ENCODE measurements around the gene KRTAP20-3.

The KRTAP20-3 gene

DNA sequence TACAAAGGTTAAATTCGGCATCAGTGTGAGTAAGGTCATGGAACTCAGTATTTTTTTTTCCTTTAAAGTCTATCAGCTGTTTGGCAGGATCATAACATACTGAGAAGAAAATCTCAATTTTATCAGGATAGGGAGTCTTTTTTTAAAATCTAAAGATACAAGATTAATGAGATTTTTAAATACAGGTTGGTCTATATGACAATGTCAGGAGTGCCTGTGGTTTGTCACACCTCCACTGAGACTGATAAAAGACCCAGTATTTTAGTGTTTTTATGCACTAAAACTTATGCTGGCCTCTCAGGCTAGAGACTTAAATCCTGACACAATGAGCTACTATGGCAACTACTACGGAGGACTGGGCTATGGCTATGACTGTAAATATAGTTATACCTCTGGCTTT, at the start of gene KRTAP20-3:
Gene KRTAP20-3, plus strand, starts transcription at position 301 of the 400 bp plus-strand sequence.
- DNase-seq (ENCODE audit: low read depth in 1 of 2, low spot score in 1 of 2) = no peak

DNA sequence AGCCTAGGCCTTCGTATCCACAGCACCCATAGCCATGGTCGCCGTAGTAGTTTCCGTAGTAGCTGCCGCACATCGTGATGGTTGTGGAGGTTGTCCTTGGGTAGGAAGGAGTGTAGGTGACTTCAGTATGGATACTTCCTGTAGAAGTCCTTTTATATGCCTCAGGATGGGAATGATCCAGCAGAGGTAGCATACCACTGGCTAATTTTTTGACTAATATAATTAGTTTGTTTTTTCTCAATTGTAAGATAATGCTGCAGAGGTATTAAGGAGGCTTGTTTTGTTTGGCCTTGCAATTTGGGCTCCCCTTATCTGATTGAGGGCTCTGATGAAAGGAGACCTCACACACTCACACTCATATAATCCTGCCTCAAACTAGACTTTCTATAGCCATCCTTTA, 43.9 kb upstream of the KRTAP20-3 start, which contains the start of gene KRTAP6-2:
Gene KRTAP6-2, minus strand, starts transcription at position 101 of the 400 bp plus-strand sequence. Its CDS starts 28 bp downstream, at position 73.
- DNase-seq (ENCODE audit: low read depth in 1 of 2, low spot score in 1 of 2) = no peak

DNA sequence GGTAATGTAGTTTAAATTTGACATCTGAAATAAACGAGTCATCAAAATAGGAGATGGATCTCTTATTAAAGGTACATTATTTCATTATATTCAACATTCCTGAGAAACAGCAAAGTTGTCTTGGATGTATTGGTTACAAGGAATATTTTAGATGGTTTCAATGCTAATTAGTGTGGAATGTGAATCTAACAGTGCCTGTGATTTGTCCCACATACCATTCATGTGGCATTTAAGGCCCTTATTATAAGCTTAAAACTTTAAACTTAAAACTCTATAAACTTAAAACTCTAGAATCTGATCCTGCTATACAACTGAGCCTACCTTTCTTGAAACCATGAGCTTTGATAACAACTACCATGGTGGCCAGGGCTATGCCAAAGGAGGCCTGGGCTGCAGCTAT, 41.9 kb upstream of the KRTAP20-3 start, which contains the start of gene KRTAP22-1:
Gene KRTAP22-1, plus strand, starts transcription at position 301 of the 400 bp plus-strand sequence.
- DNase-seq (ENCODE audit: low read depth in 1 of 2, low spot score in 1 of 2) = no peak

GRCh38 chr21:30605968-30606367, 36.7 kb upstream of the KRTAP20-3 start:
- DNase-seq (ENCODE audit: low read depth in 1 of 2, low spot score in 1 of 2) = no peak

DNA sequence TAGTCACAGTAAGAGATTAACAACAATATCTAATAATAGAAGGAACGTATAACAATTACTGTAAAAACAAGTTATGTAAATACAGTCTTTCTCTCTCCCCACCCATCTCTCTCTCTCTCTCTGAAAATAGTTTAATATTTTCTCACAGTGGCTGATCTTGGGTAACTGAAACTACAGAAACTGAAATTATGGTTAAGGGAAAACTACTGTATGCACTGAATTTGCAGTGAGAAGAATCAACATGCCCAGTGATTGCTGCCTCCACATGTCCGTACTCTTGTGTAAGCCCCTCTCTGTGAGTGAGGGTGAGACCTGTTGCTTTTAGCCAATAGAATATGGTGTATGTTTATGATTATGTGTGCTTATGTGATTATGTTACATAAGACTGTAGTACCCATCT, 30.5 kb upstream of the KRTAP20-3 start:
- no peak for DNase-seq (ENCODE audit: low read depth in 1 of 2, low spot score in 1 of 2)

DNA sequence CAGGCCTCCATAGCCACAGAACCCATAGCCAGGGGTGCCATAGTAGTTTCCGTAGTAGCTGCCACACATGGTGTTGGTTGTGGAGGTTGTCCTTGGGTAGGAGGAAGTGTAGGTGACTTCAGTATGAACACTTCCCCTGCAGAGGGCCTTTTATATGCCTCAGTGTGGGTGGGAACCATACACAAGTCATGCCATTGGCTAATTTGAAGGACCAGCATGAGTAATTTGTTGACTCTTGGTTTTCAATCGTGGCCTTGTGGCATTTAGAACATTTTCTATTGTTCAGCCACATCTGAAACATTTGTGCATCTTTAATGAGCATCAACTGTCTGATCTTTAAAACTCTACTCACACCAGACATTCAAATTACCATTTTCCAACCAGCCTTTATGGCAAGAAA, 28.8 kb upstream of the KRTAP20-3 start, which contains the start of gene KRTAP6-1:
Gene KRTAP6-1, minus strand, starts transcription at position 95 of the 400 bp plus-strand sequence. Its CDS starts 26 bp downstream, at position 69.
- DNase-seq (ENCODE audit: low read depth in 1 of 2, low spot score in 1 of 2) = no peak

DNA sequence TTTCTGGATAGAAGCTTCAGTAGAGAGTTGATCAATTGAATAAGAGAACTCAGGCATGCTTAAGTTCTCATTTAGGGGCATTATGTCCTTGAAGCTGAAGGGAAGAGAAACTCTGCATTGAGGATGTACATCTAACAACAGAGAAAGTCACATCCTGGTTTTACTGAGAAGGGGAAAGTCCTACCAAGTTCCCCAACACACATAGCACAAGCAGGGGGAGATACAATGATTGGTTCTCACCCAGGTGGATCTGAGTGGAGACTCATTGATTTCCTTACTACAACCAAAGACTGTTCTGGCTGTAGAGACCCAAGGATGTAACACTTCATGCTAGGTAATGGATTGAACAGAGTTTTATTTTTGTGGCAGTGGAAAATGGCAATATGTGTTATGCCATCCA, 27.5 kb upstream of the KRTAP20-3 start:
- DNase-seq (ENCODE audit: low read depth in 1 of 2, low spot score in 1 of 2) = no peak

GRCh38 chr21:30616125-30616524, 26.5 kb upstream of the KRTAP20-3 start, which contains the start of gene KRTAP20-1:
Gene KRTAP20-1 (plus strand): TSS chr21:30616425. CDS start chr21:30616455, 30 bp downstream.
- DNase-seq (ENCODE audit: low read depth in 1 of 2, low spot score in 1 of 2) = no peak

DNA sequence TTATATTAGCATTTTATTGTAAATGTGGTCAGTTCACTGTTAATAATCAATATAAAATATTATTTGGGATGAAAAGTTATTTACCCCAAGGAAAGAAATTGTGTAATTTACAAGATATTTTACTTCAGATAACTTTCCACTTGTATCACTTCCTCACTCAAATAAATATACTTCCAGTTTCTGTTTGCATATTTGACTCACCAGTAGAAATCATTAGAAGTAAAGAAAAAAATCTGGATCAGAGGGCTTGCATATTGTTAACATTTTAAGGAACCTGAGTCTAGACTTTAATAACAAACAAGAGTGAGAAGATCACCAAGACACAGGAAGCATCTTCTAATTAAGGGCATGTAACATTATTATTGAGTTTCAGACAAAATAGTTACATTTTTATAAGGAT, 22.6 kb upstream of the KRTAP20-3 start:
- no peak for DNase-seq (ENCODE audit: low read depth in 1 of 2, low spot score in 1 of 2)

GRCh38 chr21:30620522-30620921, 22.1 kb upstream of the KRTAP20-3 start, which contains the start of gene KRTAP20-4:
Gene KRTAP20-4 (plus strand): TSS chr21:30620627.
- DNase-seq (ENCODE audit: low read depth in 1 of 2, low spot score in 1 of 2) = no peak

- DNase-seq (ENCODE audit: low read depth in 1 of 2, low spot score in 1 of 2) = no peak
Measured at GRCh38 chr21:30623362-30623761, 19.3 kb upstream of the KRTAP20-3 start.

DNA sequence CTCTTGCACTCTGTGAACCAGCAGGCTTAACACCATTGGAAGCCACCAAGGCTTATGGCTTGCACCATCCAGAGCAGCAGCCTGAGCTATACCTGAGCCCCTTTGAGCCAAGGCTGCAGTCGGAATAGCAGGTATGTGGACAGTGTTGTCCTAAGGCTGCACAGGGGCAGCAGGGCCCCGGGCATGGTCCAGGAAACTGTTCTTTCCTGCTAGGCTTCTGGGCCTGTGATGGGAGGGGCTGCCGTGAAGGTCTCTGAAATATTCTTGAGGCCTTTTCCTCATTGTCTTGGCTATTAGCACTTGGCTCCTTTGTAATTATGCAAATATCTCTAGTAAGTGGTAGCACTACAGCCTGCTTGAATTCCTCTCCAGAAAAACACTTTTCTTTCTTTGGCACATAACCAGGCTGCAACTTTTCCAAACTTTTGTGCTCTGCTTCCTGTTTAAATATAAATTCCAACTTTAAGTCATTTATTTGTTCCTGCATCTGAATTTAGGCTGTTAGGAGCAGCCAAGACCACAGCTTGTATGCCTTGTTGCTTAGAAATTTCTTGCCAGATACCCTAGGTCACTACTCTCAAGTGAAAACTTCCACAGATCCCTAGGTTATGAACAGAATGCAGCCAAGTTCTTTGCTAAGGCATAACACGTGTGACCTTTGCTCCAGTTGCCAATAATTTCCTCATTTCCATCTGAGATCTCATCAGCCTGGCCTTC, 17.1 kb upstream of the KRTAP20-3 start:
- DNase-seq (ENCODE audit: low read depth in 1 of 2, low spot score in 1 of 2) = no peak

- DNase-seq (ENCODE audit: low read depth in 1 of 2, low spot score in 1 of 2) = no peak
Measured at GRCh38 chr21:30628109-30628508, 14.6 kb upstream of the KRTAP20-3 start.

DNA sequence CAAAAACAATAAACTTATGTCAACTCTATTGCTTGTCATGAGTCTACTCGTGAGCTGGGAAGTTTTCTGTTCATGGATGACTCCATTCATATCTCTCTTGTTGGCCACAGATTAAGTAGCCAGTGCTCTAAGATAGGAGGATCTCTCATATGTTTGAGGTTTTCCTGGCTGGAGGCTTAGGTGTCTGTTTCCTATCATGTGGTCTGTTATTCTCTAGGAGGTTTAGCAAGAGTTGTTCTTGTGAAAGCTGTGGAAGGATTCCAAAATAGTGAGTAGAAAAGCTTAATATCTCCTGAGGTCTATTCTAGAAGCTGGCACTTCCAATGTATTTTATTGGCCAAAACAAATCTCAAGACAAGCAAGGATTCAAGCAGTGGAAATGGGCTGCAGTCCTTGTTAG, 13.5 kb upstream of the KRTAP20-3 start:
- DNase-seq (ENCODE audit: low read depth in 1 of 2, low spot score in 1 of 2) = no peak

DNA sequence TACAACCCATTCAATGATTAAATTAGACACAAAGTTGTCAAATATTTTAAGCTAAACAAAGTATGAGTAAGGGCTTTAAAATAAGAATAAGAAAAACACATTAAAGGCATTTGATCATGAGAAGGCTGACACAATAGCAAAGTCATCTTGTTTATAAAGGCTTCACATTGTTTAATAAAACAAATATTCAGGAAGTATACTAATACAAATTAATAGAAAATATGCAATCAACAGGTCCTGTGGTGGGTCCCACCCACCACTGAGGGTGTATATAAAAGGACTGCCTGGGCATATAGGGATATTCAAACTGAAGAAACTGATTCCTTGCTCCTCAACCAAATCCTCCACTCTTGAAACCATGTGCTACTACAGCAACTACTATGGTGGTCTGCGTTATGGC, 7.8 kb upstream of the KRTAP20-3 start, which contains the start of gene KRTAP20-2:
Gene KRTAP20-2, plus strand, starts transcription at position 301 of the 400 bp plus-strand sequence. Its CDS starts 58 bp downstream, at position 359.
- DNase-seq (ENCODE audit: low read depth in 1 of 2, low spot score in 1 of 2) = no peak

DNA sequence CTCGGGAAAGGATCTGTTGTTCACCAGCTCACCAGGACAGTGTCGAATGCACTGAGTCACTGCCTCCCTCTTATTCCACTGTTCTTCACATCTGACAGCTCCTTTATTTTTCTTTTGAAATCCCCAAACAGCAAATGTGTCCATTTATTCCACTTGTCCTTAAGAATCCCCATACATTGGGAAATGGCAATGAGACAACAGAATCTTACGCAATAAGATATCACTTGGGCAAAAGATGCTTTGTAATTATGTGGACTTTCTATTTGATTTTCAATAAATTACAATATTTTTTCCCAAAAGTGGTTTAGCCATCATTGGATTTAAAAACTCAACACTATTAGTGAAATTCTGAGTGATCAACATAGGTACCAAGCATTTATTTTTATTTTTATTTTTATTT, 4.0 kb upstream of the KRTAP20-3 start:
- DNase-seq (ENCODE audit: low read depth in 1 of 2, low spot score in 1 of 2) = no peak

- DNase-seq (ENCODE audit: low read depth in 1 of 2, low spot score in 1 of 2) = no peak
Measured at GRCh38 chr21:30646904-30647414, 4.3 kb downstream of the KRTAP20-3 start.

- no peak for DNase-seq (ENCODE audit: low read depth in 1 of 2, low spot score in 1 of 2)
Measured at GRCh38 chr21:30652891-30653290, 10.2 kb downstream of the KRTAP20-3 start.

GRCh38 chr21:30668776-30669175, 26.1 kb downstream of the KRTAP20-3 start:
- DNase-seq (ENCODE audit: low read depth in 1 of 2, low spot score in 1 of 2) = no peak

- no peak for DNase-seq (ENCODE audit: low read depth in 1 of 2, low spot score in 1 of 2)
Measured at GRCh38 chr21:30672985-30673650, 30.5 kb downstream of the KRTAP20-3 start.

GRCh38 chr21:30674312-30674711, 31.6 kb downstream of the KRTAP20-3 start:
- DNase-seq (ENCODE audit: low read depth in 1 of 2, low spot score in 1 of 2) = no peak

GRCh38 chr21:30676737-30677136, 34.1 kb downstream of the KRTAP20-3 start:
- no peak for DNase-seq (ENCODE audit: low read depth in 1 of 2, low spot score in 1 of 2)
